ENCODE data around the gene SLTM.
"Not testable (repeated sequence)": the region's sequence is repeated elsewhere in the genome, so short reads cannot be mapped to it uniquely, and the experiment has no call there.

Gene SLTM

GRCh38 chr15:58929891-58930416 is 3.5 kb downstream of the SLTM start:
- no peak for DNase-seq (ENCODE audit: low read depth)

- no peak for DNase-seq (ENCODE audit: low read depth)
Observed at GRCh38 chr15:58926823-58927222, 6.7 kb downstream of the SLTM start.

- DNase-seq (ENCODE audit: low read depth), result no peak
Observed at GRCh38 chr15:58924327-58924726, 9.2 kb downstream of the SLTM start.

- DNase-seq (ENCODE audit: low read depth), result no peak
Observed at GRCh38 chr15:58923696-58924300, 9.7 kb downstream of the SLTM start.

- no peak for DNase-seq (ENCODE audit: low read depth)
Observed at GRCh38 chr15:58923284-58923683, 10.2 kb downstream of the SLTM start.

GRCh38 chr15:58921267-58921790 is 12.2 kb downstream of the SLTM start:
- no peak for DNase-seq (ENCODE audit: low read depth)

GRCh38 chr15:58920447-58920846 is 13.0 kb downstream of the SLTM start:
- not testable (repeated sequence) for DNase-seq (ENCODE audit: low read depth)

GRCh38 chr15:58919232-58919631 is 14.2 kb downstream of the SLTM start:
- no peak for DNase-seq (ENCODE audit: low read depth)

GRCh38 chr15:58918239-58918638 is 15.2 kb downstream of the SLTM start:
- no peak for DNase-seq (ENCODE audit: low read depth)

GRCh38 chr15:58917613-58918129 is 15.8 kb downstream of the SLTM start:
- not testable (repeated sequence) for DNase-seq (ENCODE audit: low read depth)

- no peak for DNase-seq (ENCODE audit: low read depth)
Observed at GRCh38 chr15:58916962-58917361, 16.5 kb downstream of the SLTM start.

- no peak for DNase-seq (ENCODE audit: low read depth)
Observed at GRCh38 chr15:58910456-58910855, 23.0 kb downstream of the SLTM start.

- DNase-seq (ENCODE audit: low read depth), result no peak
Observed at GRCh38 chr15:58909616-58910015, 23.9 kb downstream of the SLTM start.

- no peak for DNase-seq (ENCODE audit: low read depth)
Observed at GRCh38 chr15:58908550-58909309, 24.7 kb downstream of the SLTM start.

GRCh38 chr15:58900631-58901030 is 32.8 kb downstream of the SLTM start:
- no peak for DNase-seq (ENCODE audit: low read depth)

- no peak for DNase-seq (ENCODE audit: low read depth)
Observed at GRCh38 chr15:58898150-58898680, 35.3 kb downstream of the SLTM start.

- no peak for DNase-seq (ENCODE audit: low read depth)
Observed at GRCh38 chr15:58889363-58889762, 44.1 kb downstream of the SLTM start.

GRCh38 chr15:58886921-58887320 is 46.6 kb downstream of the SLTM start:
- no peak for DNase-seq (ENCODE audit: low read depth)

- not testable (repeated sequence) for DNase-seq (ENCODE audit: low read depth)
Observed at GRCh38 chr15:58883926-58884325, 49.6 kb downstream of the SLTM start.

GRCh38 chr15:58882243-58882642 is 51.2 kb downstream of the SLTM start:
- no peak for DNase-seq (ENCODE audit: low read depth)

GRCh38 chr15:58880320-58880719 is 53.2 kb downstream of the SLTM start:
- no peak for DNase-seq (ENCODE audit: low read depth)

- DNase-seq (ENCODE audit: low read depth), result no peak
Observed at GRCh38 chr15:58877999-58878825, 55.3 kb downstream of the SLTM start.

Data from T follicular helper cell (primary cell).